Measurements from ENCODE around the gene DEFB123. TPM values are rescaled to one million over a fixed set of nuclear protein-coding genes. Genes with fewer than 3 reads are reported as not detected.
"Not testable (repeated sequence)": the region's sequence is repeated elsewhere in the genome, so short reads cannot be mapped to it uniquely, and the experiment has no call there.

Gene DEFB123
- total RNA-seq, 4 donors from 2014 or later, result not detected

DNA sequence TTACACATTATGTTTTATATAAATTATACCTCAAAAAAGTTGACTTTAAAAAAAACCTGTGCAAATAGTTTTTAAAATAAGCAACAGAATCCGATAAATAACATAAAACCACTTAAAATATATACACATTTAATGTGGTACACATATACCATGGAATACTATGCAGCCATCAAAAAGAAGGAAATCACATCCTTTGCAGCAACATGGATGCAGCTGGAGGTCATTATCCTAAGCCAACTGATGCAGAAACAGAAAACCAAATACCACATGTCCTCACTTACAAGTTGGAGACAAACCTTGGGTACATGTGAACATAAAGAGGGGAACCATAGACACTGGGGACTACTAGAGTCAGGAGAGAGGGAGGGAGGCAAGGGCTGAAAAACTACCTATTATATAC lies 30.4 kb upstream of the DEFB123 start:
- no peaks in the 10 kb centered on the region for H3K4me1 ChIP-seq
- 27 to 50% methylated on average over 1 of the region's 1 CpG for WGBS, 2 donors (ENCODE audit: low coverage in 1 of 2)

GRCh38 chr20:31414381-31414780 lies 26.1 kb upstream of the DEFB123 start:
- 62 to 81% methylated on average over 6 of the region's 6 CpGs for WGBS, 2 donors (ENCODE audit: low coverage in 1 of 2)
- H3K27ac ChIP-seq, result no peak overlapping the region

More for the DNA sequence above, 30.4 kb upstream of the DEFB123 start:
- Histone ChIP-seq H3K27ac (no peak overlapping the region), H3K27me3 (peaks cover 10% of the 10 kb centered on the region), H3K9me3 (no peaks in the 10 kb centered on the region), H3K36me3 (no peaks in the 10 kb centered on the region), H3K4me3 (no peak overlapping the region)
- TF ChIP-seq POLR2AphosphoS5 (IDR thresholded peaks at IDR 0.05) (no peak), EP300 (IDR thresholded peaks at IDR 0.05) (no peak), CTCF (IDR thresholded peaks at IDR 0.05) (no peak), POLR2A (IDR thresholded peaks at IDR 0.05) (no peak)
- ATAC-seq, result no peak

DNA sequence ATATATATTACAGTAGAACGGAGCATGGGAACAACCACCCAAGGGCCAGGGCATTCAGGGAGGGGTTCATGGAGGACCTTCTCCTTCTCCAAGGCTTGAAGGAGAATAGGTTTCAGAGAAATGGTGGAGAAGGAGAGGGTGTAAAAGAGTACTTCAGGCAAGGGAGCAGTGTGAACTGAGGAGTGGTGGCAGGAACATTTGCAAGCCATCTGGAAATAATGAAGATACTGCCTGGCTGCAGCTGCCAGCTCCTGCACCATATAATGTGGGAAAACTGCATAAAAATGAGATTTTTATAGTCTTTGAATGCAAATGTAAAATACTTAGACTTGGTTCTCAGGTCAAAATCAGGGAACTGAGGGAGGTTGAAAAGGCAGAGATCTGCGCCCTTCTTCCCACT lies 24.8 kb upstream of the DEFB123 start:
- no peak overlapping the region for H3K27ac ChIP-seq

More at GRCh38 chr20:31414381-31414780, 26.1 kb upstream of the DEFB123 start:
- Histone ChIP-seq H3K4me3 (no peak overlapping the region), H3K4me1 (no peaks in the 10 kb centered on the region), H3K9me3 (no peaks in the 10 kb centered on the region), H3K27me3 (peaks cover 10% of the 10 kb centered on the region), H3K36me3 (no peaks in the 10 kb centered on the region)
- TF ChIP-seq EP300 (IDR thresholded peaks at IDR 0.05), result no peak
- ATAC-seq, result no peak

DNA sequence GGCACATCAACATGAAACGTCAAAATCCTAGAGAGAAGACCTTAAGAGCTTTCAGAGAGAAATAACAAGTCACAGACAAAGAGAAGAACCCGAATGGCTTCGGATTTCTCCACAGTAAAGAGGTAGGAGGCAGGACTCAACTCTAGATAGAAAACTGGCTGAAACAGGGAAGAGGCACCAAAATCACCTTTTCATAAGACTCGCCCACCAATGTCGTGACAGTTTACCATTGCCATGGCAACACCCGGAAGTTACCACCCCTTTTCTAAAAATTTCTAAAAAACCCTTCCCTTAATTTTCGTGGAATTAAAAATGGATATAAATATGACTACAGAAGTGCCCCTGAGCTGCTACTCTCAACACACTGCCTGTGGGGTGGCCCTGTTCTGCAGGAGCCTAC lies 22.1 kb upstream of the DEFB123 start:
- Histone ChIP-seq H3K4me3 (no peak overlapping the region), H3K4me1 (no peaks in the 10 kb centered on the region), H3K36me3 (no peaks in the 10 kb centered on the region), H3K27ac (no peak overlapping the region), H3K9me3 (no peaks in the 10 kb centered on the region), H3K27me3 (peaks cover 11% of the 10 kb centered on the region)
- no peak for ATAC-seq
- TF ChIP-seq EP300 (IDR thresholded peaks at IDR 0.05) (no peak), POLR2A (IDR thresholded peaks at IDR 0.05) (no peak), CTCF (IDR thresholded peaks at IDR 0.05) (no peak), POLR2AphosphoS5 (IDR thresholded peaks at IDR 0.05) (no peak)
- 77 to 89% methylated on average over 6 to 7 of the region's 7 CpGs for WGBS, 2 donors (ENCODE audit: low coverage in 1 of 2)

More for the DNA sequence above, 24.8 kb upstream of the DEFB123 start:
- Histone ChIP-seq H3K9me3 (no peaks in the 10 kb centered on the region), H3K36me3 (no peaks in the 10 kb centered on the region), H3K27me3 (peaks cover 10% of the 10 kb centered on the region), H3K4me1 (no peaks in the 10 kb centered on the region), H3K4me3 (no peak overlapping the region)
- no peak for ATAC-seq
- TF ChIP-seq POLR2AphosphoS5 (IDR thresholded peaks at IDR 0.05), result no peak
- no peak for TF ChIP-seq POLR2A (IDR thresholded peaks at IDR 0.05)
- no peak for TF ChIP-seq EP300 (IDR thresholded peaks at IDR 0.05)
- TF ChIP-seq CTCF (IDR thresholded peaks at IDR 0.05), result no peak
- WGBS, 2 donors (ENCODE audit: low coverage in 1 of 2), result 79 to 87% methylated on average over 2 of the region's 2 CpGs

DNA sequence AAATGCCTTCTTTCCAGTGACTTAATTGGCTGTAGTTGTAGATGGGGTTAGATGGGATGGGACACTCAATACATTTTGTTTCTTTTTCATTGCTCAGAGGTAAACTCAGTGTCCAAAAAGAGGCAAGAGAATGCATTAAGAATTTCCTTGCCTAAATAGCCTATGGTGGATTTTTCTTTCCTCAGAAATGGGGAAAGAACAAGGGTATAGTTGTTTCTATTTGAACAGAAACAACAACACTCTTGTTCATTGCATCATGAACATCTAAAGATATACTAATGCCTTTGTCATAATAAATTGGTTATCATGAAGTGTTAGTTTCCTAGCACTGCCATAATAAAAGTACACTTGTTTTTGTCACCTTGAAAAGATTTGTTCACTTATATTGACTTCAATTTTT lies 14.6 kb upstream of the DEFB123 start:
- ATAC-seq, result no peak
- H3K27ac ChIP-seq, result no peak overlapping the region
- H3K4me3 ChIP-seq, result no peak overlapping the region
- H3K9me3 ChIP-seq, result peaks cover 0 to 18% (median 0%) of the 10 kb centered on the region in 3 donors
- H3K27me3 ChIP-seq, result peaks cover 24% of the 10 kb centered on the region
- no peaks in the 10 kb centered on the region for H3K36me3 ChIP-seq
- no peak for TF ChIP-seq POLR2A (IDR thresholded peaks at IDR 0.05)
- TF ChIP-seq EP300 (IDR thresholded peaks at IDR 0.05), result no peak
- TF ChIP-seq CTCF (IDR thresholded peaks at IDR 0.05), result no peak
- TF ChIP-seq POLR2AphosphoS5 (IDR thresholded peaks at IDR 0.05), result no peak
- H3K4me1 ChIP-seq, result no peaks in the 10 kb centered on the region

DNA sequence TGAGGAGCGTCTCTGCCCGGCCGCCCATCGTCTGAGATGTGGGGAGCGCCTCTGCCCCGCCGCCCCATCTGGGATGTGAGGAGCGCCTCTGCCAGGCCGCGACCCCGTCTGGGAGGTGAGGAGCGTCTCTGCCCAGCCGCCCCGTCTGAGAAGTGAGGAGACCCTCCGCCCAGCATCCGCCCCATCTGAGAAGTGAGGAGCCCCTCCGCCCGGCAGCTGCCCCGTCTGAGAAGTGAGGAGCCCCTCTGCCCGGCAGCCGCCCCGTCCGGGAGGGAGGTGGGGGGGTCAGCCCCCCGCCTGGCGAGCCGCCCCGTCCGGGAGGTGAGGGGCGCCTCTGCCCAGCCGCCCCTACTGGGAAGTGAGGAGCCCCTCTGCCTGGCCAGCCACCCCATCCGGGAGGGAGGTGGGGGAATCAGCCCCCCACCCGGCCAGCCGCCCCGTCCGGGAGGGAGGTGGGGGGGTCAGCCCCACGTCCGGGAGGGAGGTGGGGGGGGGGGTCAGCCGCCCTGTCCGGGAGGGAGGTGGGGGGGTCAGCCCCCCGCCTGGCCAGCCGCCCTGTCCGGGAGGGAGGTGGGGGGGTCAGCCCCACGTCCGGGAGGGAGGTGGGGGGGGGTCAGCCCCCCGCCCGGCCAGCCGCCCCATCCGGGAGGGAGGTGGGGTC lies 13.4 kb upstream of the DEFB123 start:
- not testable (repeated sequence) for ATAC-seq, H3K36me3 ChIP-seq, H3K4me1 ChIP-seq, H3K4me3 ChIP-seq, H3K27ac ChIP-seq
- Histone ChIP-seq H3K9me3 (peaks cover 0 to 18% (median 0%) of the 10 kb centered on the region in 3 donors), H3K27me3 (peaks cover 24% of the 10 kb centered on the region)
- no CpG with 5 or more reads among the region's 48 CpGs for WGBS, 2 donors (ENCODE audit: low coverage in 1 of 2)

DNA sequence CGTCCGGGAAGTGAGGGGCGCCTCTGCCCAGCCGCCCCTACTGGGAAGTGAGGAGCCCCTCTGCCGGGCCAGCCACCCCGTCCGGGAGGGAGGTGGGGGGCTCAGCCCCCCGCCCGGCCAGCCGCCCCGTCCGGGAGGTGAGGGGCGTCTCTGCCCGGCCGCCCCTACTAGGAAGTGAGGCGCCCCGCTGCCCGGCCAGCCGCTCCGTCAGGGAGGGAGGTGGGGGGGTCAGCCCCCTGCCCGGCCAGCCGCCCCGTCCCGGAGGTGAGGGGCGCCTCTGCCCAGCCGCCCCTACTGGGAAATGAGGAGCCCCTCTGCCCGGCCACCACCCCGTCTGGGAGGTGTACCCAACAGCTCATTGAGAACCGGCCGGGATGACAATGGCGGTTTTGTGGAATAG lies 12.9 kb upstream of the DEFB123 start:
- not testable (repeated sequence) for H3K4me1 ChIP-seq, ATAC-seq, H3K27ac ChIP-seq, H3K36me3 ChIP-seq, H3K4me3 ChIP-seq
- H3K9me3 ChIP-seq, result peaks cover 0 to 18% (median 0%) of the 10 kb centered on the region in 3 donors
- peaks cover 24% of the 10 kb centered on the region for H3K27me3 ChIP-seq
- no CpG with 5 or more reads among the region's 31 CpGs for WGBS, 2 donors (ENCODE audit: low coverage in 1 of 2)

All from gastroesophageal sphincter (tissue), 4 donors.